Gastroesophageal sphincter (tissue), 4 donors: ENCODE results near the gene FHOD3. TPM values are rescaled to one million over a fixed set of nuclear protein-coding genes. Genes with fewer than 3 reads are reported as not detected.
"Not testable (repeated sequence)": the region's sequence is repeated elsewhere in the genome, so short reads cannot be mapped to it uniquely, and the experiment has no call there.

Experiments
- ATAC-seq: fragments of 150-250 bp; one replicate; pipeline ENCODE4 v1.9.1; 2016; ENCODE audit warnings: mild to moderate bottlenecking, moderate library complexity
- H3K27ac ChIP-seq, 4 donors: fragments of 200-600 bp; sonication (generic) in 3 of 4; 1 replicate in 3 of 4; 2 replicates in 1 of 4; pipeline ENCODE4 v1.5.1; 2016 to 2019
- H3K27me3 ChIP-seq: fragments of 200-600 bp; sonication (generic); one replicate; pipeline ENCODE4 v1.5.1; 2019
- H3K36me3 ChIP-seq, 2 donors: fragments of 200-600 bp; sonication (generic); one replicate each; pipeline ENCODE4 v1.5.1; 2019; ENCODE audit warnings: control low read depth in 1 of 2
- H3K4me1 ChIP-seq, 3 donors: fragments of 200-600 bp; sonication (generic); 1 replicate in 2 of 3; 2 replicates in 1 of 3; pipeline ENCODE4 v1.5.1; 2016 to 2019; ENCODE audit warnings: control low read depth in 2 of 3
- H3K4me3 ChIP-seq, 2 donors: fragments of 200-600 bp; sonication (generic); one replicate each; pipeline ENCODE4 v1.5.1; 2019; ENCODE audit warnings: mild to moderate bottlenecking in 1 of 2, moderate library complexity in 1 of 2
- H3K9me3 ChIP-seq, 3 donors: fragments of 200-600 bp; sonication (generic); one replicate each; pipeline ENCODE4 v1.5.1; 2017 to 2019; ENCODE audit warnings: control low read depth in 2 of 3
- CTCF ChIP-seq, 4 experiments: fragments of 200-600 bp in 2 of 4; fragments of 450-650 bp in 2 of 4; sonication (generic) in 1 of 4; IDR thresholded peaks; one replicate each; pipeline ENCODE4 v1.5.1; 2017 to 2019; ENCODE audit warnings: antibody characterized with exemption in 4 of 4, mild to moderate bottlenecking in 2 of 4, moderate library complexity in 2 of 4
- EP300 ChIP-seq: sonication (generic); formaldehyde crosslinking; IDR thresholded peaks from one replicate; pipeline ENCODE4 v1.6.1; 2017; ENCODE audit warnings: antibody characterized with exemption, mild to moderate bottlenecking
- POLR2A ChIP-seq, 2 donors: fragments of 450-650 bp; IDR thresholded peaks; one replicate each; pipeline ENCODE4 v1.6.1; 2017; ENCODE audit warnings: antibody characterized with exemption in 2 of 2, mild to moderate bottlenecking in 2 of 2, moderate library complexity in 1 of 2
- POLR2AphosphoS5 ChIP-seq: sonication (generic); formaldehyde crosslinking; IDR thresholded peaks from one replicate; pipeline ENCODE4 v1.6.1; 2017; ENCODE audit warnings: antibody characterized with exemption
- WGBS, 2 donors: methylation state at CpG; one replicate each; pipeline ENCODE4 v1.1.5; 2018; ENCODE audit warnings: low coverage in 1 of 2; 5-methylcytosine and 5-hydroxymethylcytosine counted together
- total RNA-seq, 4 donors: library from RNA; depleted of rRNA; stranded (reverse); fragments of >200 nt; gene quantifications; one replicate each; pipeline ENCODE4 v1.1.0, GENCODE V29; 2016

FHOD3 gene
- total RNA-seq, 4 donors from 2014 or later = 18.4 to 36.7 (median 30.4) TPM

GRCh38 chr18:36757991-36758390, 460.5 kb downstream of the FHOD3 start:
- Histone ChIP-seq H3K36me3 (peaks cover 0 to 24% of the 10 kb centered on the region in 2 donors), H3K9me3 (no peaks in the 10 kb centered on the region), H3K4me3 (no peak overlapping the region), H3K27ac (peak overlapping the region in 2 of 4 donors; percentile 45 to 62), H3K27me3 (no peaks in the 10 kb centered on the region), H3K4me1 (peaks cover 0 to 24% (median 4%) of the 10 kb centered on the region in 3 donors)
- ATAC-seq = no peak
- WGBS, 2 donors = 58 to 64% methylated on average over 3 of the region's 3 CpGs
- TF ChIP-seq POLR2A (IDR thresholded peaks at IDR 0.05) = no peak

- no peak for ATAC-seq
- Histone ChIP-seq H3K4me3 (no peak overlapping the region), H3K27ac (peak overlapping the region in 3 of 4 donors; percentile 24 to 45 (median 26)), H3K36me3 (peaks cover 0 to 24% of the 10 kb centered on the region in 2 donors), H3K27me3 (no peaks in the 10 kb centered on the region), H3K9me3 (no peaks in the 10 kb centered on the region), H3K4me1 (peaks cover 0 to 19% (median under 1%) of the 10 kb centered on the region in 3 donors)
- WGBS, 2 donors = 89 to 90% methylated on average over 2 to 4 of the region's 10 CpGs
- no peak for TF ChIP-seq CTCF (IDR thresholded peaks at IDR 0.05)
- no peak for TF ChIP-seq POLR2A (IDR thresholded peaks at IDR 0.05)
- TF ChIP-seq EP300 = no peak
- no peak for TF ChIP-seq POLR2AphosphoS5
Observed at GRCh38 chr18:36758623-36759022, 461.1 kb downstream of the FHOD3 start.

- no peak overlapping the region for H3K4me3 ChIP-seq
- no peak for TF ChIP-seq EP300
- no peak for TF ChIP-seq POLR2A (IDR thresholded peaks at IDR 0.05)
- TF ChIP-seq CTCF (IDR thresholded peaks at IDR 0.05) = no peak
- no peak for TF ChIP-seq POLR2AphosphoS5
- no peak overlapping the region for H3K27ac ChIP-seq
- no peak for ATAC-seq
- H3K36me3 ChIP-seq = peaks cover 0 to 27% of the 10 kb centered on the region in 2 donors
- WGBS, 2 donors = 53 to 90% methylated on average over 2 to 4 of the region's 6 CpGs
- peaks cover 0 to 19% (median 0%) of the 10 kb centered on the region in 3 donors for H3K4me1 ChIP-seq
- H3K27me3 ChIP-seq = no peaks in the 10 kb centered on the region
- H3K9me3 ChIP-seq = no peaks in the 10 kb centered on the region
Observed at GRCh38 chr18:36759167-36759776, 461.8 kb downstream of the FHOD3 start.

- Histone ChIP-seq H3K36me3 (peaks cover 0 to 37% of the 10 kb centered on the region in 2 donors), H3K27me3 (no peaks in the 10 kb centered on the region), H3K27ac (no peak overlapping the region), H3K4me1 (peaks cover 0 to 19% (median 0%) of the 10 kb centered on the region in 3 donors), H3K9me3 (no peaks in the 10 kb centered on the region), H3K4me3 (no peak overlapping the region)
- ATAC-seq = no peak
- TF ChIP-seq EP300 (no peak), POLR2AphosphoS5 (no peak)
- WGBS, 2 donors = 72 to 88% methylated on average over 2 to 8 of the region's 29 CpGs
Observed at GRCh38 chr18:36760598-36760997, 463.1 kb downstream of the FHOD3 start.

GRCh38 chr18:36761186-36761698, 463.7 kb downstream of the FHOD3 start:
- H3K36me3 ChIP-seq = peaks cover 0 to 37% of the 10 kb centered on the region in 2 donors
- no peak for TF ChIP-seq POLR2A (IDR thresholded peaks at IDR 0.05)
- no peak for TF ChIP-seq EP300
- no peaks in the 10 kb centered on the region for H3K9me3 ChIP-seq
- H3K27me3 ChIP-seq = no peaks in the 10 kb centered on the region
- no peak overlapping the region for H3K4me3 ChIP-seq
- peaks cover 0 to 18% (median 0%) of the 10 kb centered on the region in 3 donors for H3K4me1 ChIP-seq
- no peak for ATAC-seq
- 89 to 98% methylated on average over 6 to 12 of the region's 12 CpGs for WGBS, 2 donors
- H3K27ac ChIP-seq = no peak overlapping the region

- no peak for TF ChIP-seq POLR2A (IDR thresholded peaks at IDR 0.05)
- TF ChIP-seq CTCF (IDR thresholded peaks at IDR 0.05) = no peak
- no peak for TF ChIP-seq EP300
- TF ChIP-seq POLR2AphosphoS5 = no peak
- no peaks in the 10 kb centered on the region for H3K27me3 ChIP-seq
- no peak overlapping the region for H3K4me3 ChIP-seq
- no peak for ATAC-seq
- H3K4me1 ChIP-seq = peaks cover 0 to 10% (median 0%) of the 10 kb centered on the region in 3 donors
- H3K9me3 ChIP-seq = no peaks in the 10 kb centered on the region
- 88 to 89% methylated on average over 2 of the region's 2 CpGs for WGBS, 2 donors
- H3K36me3 ChIP-seq = peaks cover 0 to 37% of the 10 kb centered on the region in 2 donors
- H3K27ac ChIP-seq = no peak overlapping the region
Observed at GRCh38 chr18:36762074-36762473, 464.6 kb downstream of the FHOD3 start.

- H3K4me1 ChIP-seq, H3K4me3 ChIP-seq, H3K27ac ChIP-seq, ATAC-seq, H3K27me3 ChIP-seq, H3K9me3 ChIP-seq: not testable (repeated sequence)
- H3K36me3 ChIP-seq = peaks cover 0 to 37% of the 10 kb centered on the region in 2 donors
- 79 to 88% methylated on average over 24 to 26 of the region's 26 CpGs for WGBS, 2 donors
Observed at GRCh38 chr18:36762965-36763364, 465.5 kb downstream of the FHOD3 start.
